Stimulated activated CD4-positive, alpha-beta T cell treated with anti-CD3 and anti-CD28 coated beads, Interleukin-1b, Interleukin-23, amount 100 ng/mL, for 48 hours (primary cell): ENCODE measurements around the gene URI1.

Source experiments
- DNase-seq: peaks from one replicate; pipeline ENCODE4 v3.0.0-alpha.2; 2020

Gene URI1

GRCh38 chr19:29971648-29972047, 29.6 kb downstream of the URI1 start:
- no peak for DNase-seq

- no peak for DNase-seq
These were observed 32.7 kb downstream of the URI1 start for GRCh38 chr19:29974701-29975100.

- no peak for DNase-seq
These were observed 34.3 kb downstream of the URI1 start for GRCh38 chr19:29976151-29976943.

GRCh38 chr19:29978080-29978479, 36.0 kb downstream of the URI1 start:
- DNase-seq = no peak

GRCh38 chr19:29983568-29983967, 41.5 kb downstream of the URI1 start:
- DNase-seq = no peak

GRCh38 chr19:29985196-29985595, 43.2 kb downstream of the URI1 start:
- no peak for DNase-seq

- DNase-seq = no peak
These were observed 46.3 kb downstream of the URI1 start for GRCh38 chr19:29988351-29988750.

GRCh38 chr19:29992233-29992867, 50.3 kb downstream of the URI1 start:
- no peak for DNase-seq

GRCh38 chr19:29999490-29999889, 57.5 kb downstream of the URI1 start:
- DNase-seq = no peak

- no peak for DNase-seq
These were observed 58.8 kb downstream of the URI1 start for GRCh38 chr19:30000862-30001261.

- DNase-seq = no peak
These were observed 59.3 kb downstream of the URI1 start for GRCh38 chr19:30001301-30001700.

- DNase-seq = no peak
These were observed 59.8 kb downstream of the URI1 start for GRCh38 chr19:30001791-30002190.

- no peak for DNase-seq
These were observed 61.8 kb downstream of the URI1 start for GRCh38 chr19:30003866-30004265.

- no peak for DNase-seq
These were observed 62.4 kb downstream of the URI1 start for GRCh38 chr19:30004403-30004802.

GRCh38 chr19:30006207-30006606, 64.2 kb downstream of the URI1 start:
- DNase-seq = no peak

GRCh38 chr19:30008169-30008568, 66.1 kb downstream of the URI1 start:
- no peak for DNase-seq

GRCh38 chr19:30009013-30009412, 67.0 kb downstream of the URI1 start:
- DNase-seq = no peak

- no peak for DNase-seq
These were observed 69.1 kb downstream of the URI1 start for GRCh38 chr19:30011051-30011578.

GRCh38 chr19:30014770-30015169, 72.7 kb downstream of the URI1 start:
- no peak for DNase-seq

GRCh38 chr19:30017172-30017571, 75.1 kb downstream of the URI1 start:
- no peak for DNase-seq

- no peak for DNase-seq
These were observed 78.2 kb downstream of the URI1 start for GRCh38 chr19:30020189-30020588.

GRCh38 chr19:30022659-30023058, 80.6 kb downstream of the URI1 start:
- DNase-seq = no peak

GRCh38 chr19:30023330-30023729, 81.3 kb downstream of the URI1 start:
- no peak for DNase-seq

GRCh38 chr19:30024091-30024490, 82.1 kb downstream of the URI1 start:
- DNase-seq = no peak
